ENCODE results near the gene CYBC1.

Gene CYBC1

GRCh38 chr17:82450357-82451106, at the start of gene CYBC1:
Gene CYBC1 (minus strand): TSS chr17:82450752. CDS start chr17:82449254, 1,498 bp downstream.
- peak; percentile 89 to 96 (median 94) for DNase-seq (ENCODE audit: low read depth in 2 of 3, low spot score in 2 of 3)

- DNase-seq (ENCODE audit: low read depth in 2 of 3, low spot score in 2 of 3) = no peak
Measured at GRCh38 chr17:82497483-82498405, 47.2 kb upstream of the CYBC1 start.

GRCh38 chr17:82496529-82497434, 46.2 kb upstream of the CYBC1 start:
- DNase-seq (ENCODE audit: low read depth in 2 of 3, low spot score in 2 of 3) = peak; percentile 78 to 87 (median 81)

- no peak for DNase-seq (ENCODE audit: low read depth in 2 of 3, low spot score in 2 of 3)
Measured at GRCh38 chr17:82495844-82496528, 45.4 kb upstream of the CYBC1 start.

- peak; percentile 79 to 99 (median 97) for DNase-seq (ENCODE audit: low read depth in 2 of 3, low spot score in 2 of 3)
Measured at GRCh38 chr17:82494236-82495055, 43.9 kb upstream of the CYBC1 start.

GRCh38 chr17:82493226-82493781, 42.8 kb upstream of the CYBC1 start:
- DNase-seq (ENCODE audit: low read depth in 2 of 3, low spot score in 2 of 3) = no peak

- DNase-seq (ENCODE audit: low read depth in 2 of 3, low spot score in 2 of 3) = no peak
Measured at GRCh38 chr17:82492643-82493225, 42.2 kb upstream of the CYBC1 start.

GRCh38 chr17:82491533-82491932, 41.0 kb upstream of the CYBC1 start:
- no peak for DNase-seq (ENCODE audit: low read depth in 2 of 3, low spot score in 2 of 3)

- DNase-seq (ENCODE audit: low read depth in 2 of 3, low spot score in 2 of 3) = no peak
Measured at GRCh38 chr17:82491196-82491530, 40.6 kb upstream of the CYBC1 start.

- no peak for DNase-seq (ENCODE audit: low read depth in 2 of 3, low spot score in 2 of 3)
Measured at GRCh38 chr17:82490512-82491195, 40.1 kb upstream of the CYBC1 start.

GRCh38 chr17:82489851-82490511, 39.4 kb upstream of the CYBC1 start:
- no peak for DNase-seq (ENCODE audit: low read depth in 2 of 3, low spot score in 2 of 3)

- no peak for DNase-seq (ENCODE audit: low read depth in 2 of 3, low spot score in 2 of 3)
Measured at GRCh38 chr17:82489117-82489516, 38.6 kb upstream of the CYBC1 start.

GRCh38 chr17:82487910-82488309, 37.4 kb upstream of the CYBC1 start:
- DNase-seq (ENCODE audit: low read depth in 2 of 3, low spot score in 2 of 3) = no peak

GRCh38 chr17:82486231-82487094, 35.9 kb upstream of the CYBC1 start:
- DNase-seq (ENCODE audit: low read depth in 2 of 3, low spot score in 2 of 3) = no peak

GRCh38 chr17:82483836-82484235, 33.3 kb upstream of the CYBC1 start:
- DNase-seq (ENCODE audit: low read depth in 2 of 3, low spot score in 2 of 3) = no peak

- DNase-seq (ENCODE audit: low read depth in 2 of 3, low spot score in 2 of 3) = no peak
Measured at GRCh38 chr17:82483204-82483660, 32.7 kb upstream of the CYBC1 start.

- DNase-seq (ENCODE audit: low read depth in 2 of 3, low spot score in 2 of 3) = no peak
Measured at GRCh38 chr17:82480318-82480717, 29.8 kb upstream of the CYBC1 start.

All from activated CD8-positive, alpha-beta memory T cell treated with anti-CD3 and anti-CD28 coated beads for 48 hours (primary cell).